Measurements from ENCODE around the gene FRY.

The FRY gene

DNA sequence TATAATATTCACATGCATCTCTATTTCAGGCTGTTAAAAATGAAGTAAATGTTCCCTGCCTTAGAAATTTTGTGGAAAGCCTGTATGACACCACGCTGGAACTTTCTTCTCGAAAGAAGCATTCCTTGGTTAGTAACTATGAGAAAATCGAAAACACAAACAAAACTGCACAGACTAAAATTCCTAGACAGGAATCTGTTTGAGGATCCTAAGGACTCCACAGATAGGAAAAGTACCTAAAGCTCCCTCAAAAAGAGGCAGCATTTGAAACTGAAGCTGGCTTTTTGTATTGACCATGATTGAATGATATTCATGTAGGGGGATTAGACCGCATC, 103.4 kb downstream of the FRY start:
- Histone ChIP-seq H3K36me3 (no peaks in the 10 kb centered on the region), H3K9ac (no peak overlapping the region), H4K20me1 (no peaks in the 10 kb centered on the region), H3K27me3 (no peaks in the 10 kb centered on the region), H3K4me2 (no peak overlapping the region), H3K4me3 (no peak overlapping the region), H3K4me1 (no peaks in the 10 kb centered on the region), H3K27ac (no peak overlapping the region), H3K9me3 (no peaks in the 10 kb centered on the region)
- no peak for TF ChIP-seq Cebpa-rat (IDR thresholded peaks at IDR 0.05)

- H4K20me1 ChIP-seq, result no peaks in the 10 kb centered on the region
- H3K27ac ChIP-seq, result no peak overlapping the region
- H3K4me3 ChIP-seq, result no peak overlapping the region
- H3K27me3 ChIP-seq, result no peaks in the 10 kb centered on the region
- no peak for TF ChIP-seq Cebpa-rat (IDR thresholded peaks at IDR 0.05)
- H3K9me3 ChIP-seq, result no peaks in the 10 kb centered on the region
- H3K9ac ChIP-seq, result no peak overlapping the region
- H3K4me2 ChIP-seq, result no peak overlapping the region
- H3K4me1 ChIP-seq, result no peaks in the 10 kb centered on the region
- H3K36me3 ChIP-seq, result no peaks in the 10 kb centered on the region
These were observed 104.1 kb downstream of the FRY start for GRCh38 chr13:32135655-32136054.

- no peaks in the 10 kb centered on the region for H4K20me1 ChIP-seq
- no peak overlapping the region for H3K4me3 ChIP-seq
- H3K36me3 ChIP-seq, result no peaks in the 10 kb centered on the region
- no peak overlapping the region for H3K27ac ChIP-seq
- no peak for TF ChIP-seq Cebpa-rat (IDR thresholded peaks at IDR 0.05)
- H3K4me1 ChIP-seq, result no peaks in the 10 kb centered on the region
- H3K4me2 ChIP-seq, result no peak overlapping the region
- no peaks in the 10 kb centered on the region for H3K27me3 ChIP-seq
- no peaks in the 10 kb centered on the region for H3K9me3 ChIP-seq
- H3K9ac ChIP-seq, result no peak overlapping the region
These were observed 104.5 kb downstream of the FRY start for GRCh38 chr13:32136061-32136460.

DNA sequence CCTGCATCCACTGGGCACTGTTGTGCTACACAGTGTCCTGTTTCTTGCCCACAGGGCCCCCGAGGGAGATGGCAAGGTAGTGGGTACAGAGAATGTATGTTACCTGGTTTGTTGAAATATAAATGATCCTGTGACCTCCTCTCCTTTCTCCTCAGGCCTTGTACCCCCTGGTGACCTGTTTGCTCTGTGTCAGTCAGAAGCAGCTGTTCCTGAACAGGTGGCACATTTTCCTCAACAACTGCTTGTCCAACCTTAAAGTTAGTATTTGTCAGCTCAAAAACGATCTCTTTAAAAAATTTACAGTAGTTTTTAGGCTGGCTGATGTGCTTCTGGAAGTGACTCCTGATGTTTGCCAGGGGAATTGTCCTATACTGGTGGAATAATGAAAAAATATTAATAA, 105.1 kb downstream of the FRY start:
- TF ChIP-seq Cebpa-rat (IDR thresholded peaks at IDR 0.05), result no peak
- no peak overlapping the region for H3K4me3 ChIP-seq
- no peak overlapping the region for H3K27ac ChIP-seq
- H3K9me3 ChIP-seq, result no peaks in the 10 kb centered on the region
- no peaks in the 10 kb centered on the region for H3K36me3 ChIP-seq
- no peaks in the 10 kb centered on the region for H3K27me3 ChIP-seq
- H3K9ac ChIP-seq, result no peak overlapping the region
- H4K20me1 ChIP-seq, result no peaks in the 10 kb centered on the region
- H3K4me1 ChIP-seq, result no peaks in the 10 kb centered on the region
- no peak overlapping the region for H3K4me2 ChIP-seq

DNA sequence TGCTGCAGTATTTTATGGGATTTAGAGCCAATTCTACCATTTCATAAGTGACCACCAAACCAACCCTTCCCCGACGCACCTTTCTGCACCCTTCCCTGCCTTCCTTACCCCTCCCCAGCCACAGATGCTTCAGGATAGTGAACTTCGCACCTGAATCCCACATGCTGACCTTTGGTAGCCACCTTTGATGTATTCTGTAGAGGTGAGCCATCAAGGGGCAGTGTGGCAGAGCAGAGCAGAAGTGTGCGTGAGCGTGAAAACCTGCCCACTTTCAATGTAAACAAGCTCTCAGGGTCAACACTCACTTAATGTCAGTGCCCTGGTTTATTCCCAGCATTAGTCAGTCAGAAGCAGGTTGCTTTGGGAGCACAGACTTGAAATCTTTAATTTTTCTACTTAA, 107.7 kb downstream of the FRY start:
- H3K9ac ChIP-seq, result no peak overlapping the region
- H3K4me3 ChIP-seq, result no peak overlapping the region
- no peaks in the 10 kb centered on the region for H3K27me3 ChIP-seq
- H3K36me3 ChIP-seq, result no peaks in the 10 kb centered on the region
- no peaks in the 10 kb centered on the region for H3K4me1 ChIP-seq
- H3K4me2 ChIP-seq, result no peak overlapping the region
- no peak for TF ChIP-seq Cebpa-rat (IDR thresholded peaks at IDR 0.05)
- H3K9me3 ChIP-seq, result no peaks in the 10 kb centered on the region
- H4K20me1 ChIP-seq, result no peaks in the 10 kb centered on the region
- no peak overlapping the region for H3K27ac ChIP-seq

DNA sequence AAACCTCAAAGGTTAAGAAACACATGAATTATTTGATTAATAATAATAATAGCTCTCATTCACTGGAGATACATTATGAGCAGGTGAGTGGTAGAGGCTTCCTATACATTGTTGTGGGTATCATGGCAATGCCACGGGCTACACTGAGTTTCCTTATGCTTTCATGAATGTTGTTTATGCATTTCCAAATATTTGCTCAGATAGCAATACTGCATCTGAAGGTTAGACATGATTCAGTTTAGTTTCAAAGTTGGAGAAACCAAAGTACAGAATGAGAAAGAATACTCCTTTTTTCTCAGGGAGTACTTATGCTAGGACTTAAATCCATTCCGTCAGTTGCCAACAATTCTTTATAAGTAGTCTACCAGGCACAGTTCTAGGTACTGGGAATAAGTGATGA, 108.5 kb downstream of the FRY start:
- Histone ChIP-seq H3K4me1 (no peaks in the 10 kb centered on the region), H3K36me3 (no peaks in the 10 kb centered on the region), H3K9ac (no peak overlapping the region), H3K27me3 (no peaks in the 10 kb centered on the region), H3K4me3 (no peak overlapping the region), H3K4me2 (no peak overlapping the region), H3K27ac (no peak overlapping the region), H3K9me3 (no peaks in the 10 kb centered on the region), H4K20me1 (no peaks in the 10 kb centered on the region)
- no peak for TF ChIP-seq Cebpa-rat (IDR thresholded peaks at IDR 0.05)

DNA sequence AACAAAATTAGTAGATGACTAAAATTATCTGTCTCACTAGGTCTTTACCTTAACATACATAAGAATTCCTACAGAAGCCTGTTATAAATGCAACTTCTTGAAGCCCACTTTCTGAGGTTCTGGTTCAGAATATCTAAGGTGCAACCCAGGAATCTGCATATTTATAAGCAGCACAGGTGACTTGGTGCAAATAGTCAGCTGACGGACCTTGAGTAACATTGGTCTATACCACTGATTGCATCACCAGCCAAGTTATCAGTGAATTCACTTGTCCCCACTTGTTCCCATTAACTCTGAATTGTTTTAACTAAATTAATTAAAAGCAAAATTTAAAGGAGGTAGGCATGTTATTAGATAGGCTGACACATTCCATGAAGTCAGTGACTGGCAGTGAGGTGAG, 109.9 kb downstream of the FRY start:
- Histone ChIP-seq H3K4me3 (no peak overlapping the region), H4K20me1 (no peaks in the 10 kb centered on the region), H3K9ac (no peak overlapping the region), H3K4me2 (no peak overlapping the region), H3K9me3 (peaks cover 3% of the 10 kb centered on the region; the same call in 1 of the 2 replicates), H3K27ac (no peak overlapping the region), H3K27me3 (no peaks in the 10 kb centered on the region), H3K36me3 (no peaks in the 10 kb centered on the region), H3K4me1 (no peaks in the 10 kb centered on the region)
- no peak for TF ChIP-seq Cebpa-rat (IDR thresholded peaks at IDR 0.05)

DNA sequence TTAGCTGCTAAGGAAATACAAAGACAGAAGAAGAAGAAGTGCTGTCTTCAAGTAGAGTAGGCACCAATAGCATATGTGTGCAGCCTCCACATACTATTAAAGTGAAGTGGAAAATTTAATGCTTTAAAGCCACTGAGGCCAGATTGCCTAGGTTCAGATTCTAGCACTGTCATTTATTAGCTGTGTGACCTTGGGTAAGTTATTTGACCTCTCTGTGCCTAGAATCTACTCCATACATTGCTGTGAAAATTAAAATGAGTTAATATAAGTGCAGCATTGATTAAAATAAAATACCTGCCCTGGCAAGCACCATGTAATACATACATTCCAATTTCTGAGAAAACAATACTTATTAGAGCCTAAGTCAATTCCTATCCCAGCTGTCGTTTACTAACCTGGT, 110.5 kb downstream of the FRY start:
- H3K9me3 ChIP-seq, result peaks cover 3% of the 10 kb centered on the region; the same call in 1 of the 2 replicates
- H3K27ac ChIP-seq, result no peak overlapping the region
- no peaks in the 10 kb centered on the region for H3K4me1 ChIP-seq
- H3K36me3 ChIP-seq, result no peaks in the 10 kb centered on the region
- no peak overlapping the region for H3K9ac ChIP-seq
- no peak overlapping the region for H3K4me2 ChIP-seq
- no peaks in the 10 kb centered on the region for H4K20me1 ChIP-seq
- H3K4me3 ChIP-seq, result no peak overlapping the region
- no peak for TF ChIP-seq Cebpa-rat (IDR thresholded peaks at IDR 0.05)
- no peaks in the 10 kb centered on the region for H3K27me3 ChIP-seq

- Histone ChIP-seq H3K36me3 (no peaks in the 10 kb centered on the region), H4K20me1 (no peaks in the 10 kb centered on the region), H3K9me3 (peaks cover 3% of the 10 kb centered on the region; the same call in 1 of the 2 replicates), H3K9ac (no peak overlapping the region), H3K4me2 (no peak overlapping the region), H3K4me3 (no peak overlapping the region), H3K4me1 (no peaks in the 10 kb centered on the region), H3K27me3 (no peaks in the 10 kb centered on the region), H3K27ac (no peak overlapping the region)
- TF ChIP-seq Cebpa-rat (IDR thresholded peaks at IDR 0.05), result no peak
These were observed 111.4 kb downstream of the FRY start for GRCh38 chr13:32142956-32143375.

- Histone ChIP-seq H4K20me1 (no peaks in the 10 kb centered on the region), H3K4me3 (no peak overlapping the region), H3K4me2 (no peak overlapping the region), H3K9ac (no peak overlapping the region), H3K27me3 (no peaks in the 10 kb centered on the region), H3K4me1 (no peaks in the 10 kb centered on the region), H3K36me3 (no peaks in the 10 kb centered on the region), H3K27ac (no peak overlapping the region), H3K9me3 (peaks cover 3% of the 10 kb centered on the region; the same call in 1 of the 2 replicates)
- TF ChIP-seq Cebpa-rat (IDR thresholded peaks at IDR 0.05), result no peak
These were observed 115.6 kb downstream of the FRY start for GRCh38 chr13:32147193-32147592.

- no peaks in the 10 kb centered on the region for H3K27me3 ChIP-seq
- no peaks in the 10 kb centered on the region for H3K4me1 ChIP-seq
- no peak overlapping the region for H3K4me2 ChIP-seq
- no peaks in the 10 kb centered on the region for H3K36me3 ChIP-seq
- H3K4me3 ChIP-seq, result no peak overlapping the region
- H3K9ac ChIP-seq, result no peak overlapping the region
- peaks cover 3% of the 10 kb centered on the region; the same call in 1 of the 2 replicates for H3K9me3 ChIP-seq
- no peak overlapping the region for H3K27ac ChIP-seq
- no peaks in the 10 kb centered on the region for H4K20me1 ChIP-seq
- TF ChIP-seq Cebpa-rat (IDR thresholded peaks at IDR 0.05), result no peak
These were observed 116.4 kb downstream of the FRY start for GRCh38 chr13:32147976-32148375.
